ENCODE results near the gene DAB2. TPM values are rescaled to one million over a fixed set of nuclear protein-coding genes. Genes with fewer than 3 reads are reported as not detected.
"Not testable (repeated sequence)": the region's sequence is repeated elsewhere in the genome, so short reads cannot be mapped to it uniquely, and the experiment has no call there.

The DAB2 gene
- total RNA-seq, 2 donors from 2014 or later, result 1.9 to 37.2 TPM

GRCh38 chr5:39356263-39356662 lies 68.5 kb downstream of the DAB2 start:
- no peak for ATAC-seq
- H3K9me3 ChIP-seq (ENCODE audit: control insufficient read depth, low read length, poor library complexity, severe bottlenecking), result no peaks in the 10 kb centered on the region
- DNase-seq, result no peak
- Mint-ChIP-seq H3K4me3 (no peak overlapping the region), H3K36me3 (ENCODE audit: low read depth) (no peaks in the 10 kb centered on the region), H3K27me3 (no peaks in the 10 kb centered on the region), H3K27ac (no peak overlapping the region), H3K4me1 (peaks cover 2% of the 10 kb centered on the region)

- peaks cover under 1% of the 10 kb centered on the region for H3K4me1 Mint-ChIP-seq
- no peak overlapping the region for H3K27ac Mint-ChIP-seq
- no peaks in the 10 kb centered on the region for H3K27me3 Mint-ChIP-seq
- H3K36me3 Mint-ChIP-seq (ENCODE audit: low read depth), result no peaks in the 10 kb centered on the region
- no peaks in the 10 kb centered on the region for H3K9me3 ChIP-seq (ENCODE audit: control insufficient read depth, low read length, poor library complexity, severe bottlenecking)
- H3K4me3 Mint-ChIP-seq, result no peak overlapping the region
- DNase-seq, result no peak
- ATAC-seq, result no peak
Observed at GRCh38 chr5:39355324-39355723, 69.5 kb downstream of the DAB2 start.

GRCh38 chr5:39353717-39354399 lies 70.9 kb downstream of the DAB2 start:
- no peak overlapping the region for H3K4me3 Mint-ChIP-seq

GRCh38 chr5:39352951-39353350 lies 71.8 kb downstream of the DAB2 start:
- H3K9me3 ChIP-seq (ENCODE audit: control insufficient read depth, low read length, poor library complexity, severe bottlenecking), result no peaks in the 10 kb centered on the region
- DNase-seq (no peak), ATAC-seq (no peak)
- H3K4me3 Mint-ChIP-seq, result no peak overlapping the region
- no peaks in the 10 kb centered on the region for H3K4me1 Mint-ChIP-seq
- H3K27me3 Mint-ChIP-seq, result no peaks in the 10 kb centered on the region
- no peak overlapping the region for H3K27ac Mint-ChIP-seq
- H3K36me3 Mint-ChIP-seq (ENCODE audit: low read depth), result no peaks in the 10 kb centered on the region

More at GRCh38 chr5:39353717-39354399, 70.9 kb downstream of the DAB2 start:
- H3K9me3 ChIP-seq (ENCODE audit: control insufficient read depth, low read length, poor library complexity, severe bottlenecking), result no peaks in the 10 kb centered on the region
- Mint-ChIP-seq H3K36me3 (ENCODE audit: low read depth) (no peaks in the 10 kb centered on the region), H3K27me3 (no peaks in the 10 kb centered on the region), H3K27ac (no peak overlapping the region), H3K4me1 (no peaks in the 10 kb centered on the region)
- DNase-seq, result no peak
- no peak for ATAC-seq

GRCh38 chr5:39352170-39352569 lies 72.6 kb downstream of the DAB2 start:
- ATAC-seq, result no peak

GRCh38 chr5:39349484-39349883 lies 75.3 kb downstream of the DAB2 start:
- no peak for DNase-seq
- Mint-ChIP-seq H3K4me1 (no peaks in the 10 kb centered on the region), H3K4me3 (no peak overlapping the region), H3K36me3 (ENCODE audit: low read depth) (peaks cover 2% of the 10 kb centered on the region), H3K27ac (no peak overlapping the region), H3K27me3 (no peaks in the 10 kb centered on the region)
- no peak for ATAC-seq
- H3K9me3 ChIP-seq (ENCODE audit: control insufficient read depth, low read length, poor library complexity, severe bottlenecking), result no peaks in the 10 kb centered on the region

More at GRCh38 chr5:39352170-39352569, 72.6 kb downstream of the DAB2 start:
- Mint-ChIP-seq H3K27ac (no peak overlapping the region), H3K27me3 (no peaks in the 10 kb centered on the region), H3K4me1 (no peaks in the 10 kb centered on the region), H3K4me3 (no peak overlapping the region), H3K36me3 (ENCODE audit: low read depth) (no peaks in the 10 kb centered on the region)
- no peak for DNase-seq
- no peaks in the 10 kb centered on the region for H3K9me3 ChIP-seq (ENCODE audit: control insufficient read depth, low read length, poor library complexity, severe bottlenecking)

GRCh38 chr5:39342460-39342859 lies 82.3 kb downstream of the DAB2 start:
- DNase-seq, result no peak
- Mint-ChIP-seq H3K36me3 (ENCODE audit: low read depth) (peaks cover 2% of the 10 kb centered on the region), H3K4me3 (no peak overlapping the region), H3K27ac (no peak overlapping the region), H3K27me3 (peaks cover 25% of the 10 kb centered on the region), H3K4me1 (no peaks in the 10 kb centered on the region)
- no peaks in the 10 kb centered on the region for H3K9me3 ChIP-seq (ENCODE audit: control insufficient read depth, low read length, poor library complexity, severe bottlenecking)
- ATAC-seq, result no peak

GRCh38 chr5:39341896-39342295 lies 82.9 kb downstream of the DAB2 start:
- Mint-ChIP-seq H3K4me1 (no peaks in the 10 kb centered on the region), H3K27ac (no peak overlapping the region)
- no peaks in the 10 kb centered on the region for H3K9me3 ChIP-seq (ENCODE audit: control insufficient read depth, low read length, poor library complexity, severe bottlenecking)

GRCh38 chr5:39340506-39340905 lies 84.3 kb downstream of the DAB2 start:
- DNase-seq, result no peak
- no peak overlapping the region for H3K27ac Mint-ChIP-seq
- no peaks in the 10 kb centered on the region for H3K9me3 ChIP-seq (ENCODE audit: control insufficient read depth, low read length, poor library complexity, severe bottlenecking)
- peaks cover 26% of the 10 kb centered on the region for H3K27me3 Mint-ChIP-seq
- H3K4me3 Mint-ChIP-seq, result no peak overlapping the region
- no peaks in the 10 kb centered on the region for H3K4me1 Mint-ChIP-seq
- peaks cover 1% of the 10 kb centered on the region for H3K36me3 Mint-ChIP-seq (ENCODE audit: low read depth)
- no peak for ATAC-seq

More at GRCh38 chr5:39341896-39342295, 82.9 kb downstream of the DAB2 start:
- DNase-seq (no peak), ATAC-seq (no peak)
- H3K36me3 Mint-ChIP-seq (ENCODE audit: low read depth), result peaks cover 2% of the 10 kb centered on the region
- no peak overlapping the region for H3K4me3 Mint-ChIP-seq
- peaks cover 25% of the 10 kb centered on the region for H3K27me3 Mint-ChIP-seq

- Mint-ChIP-seq H3K36me3 (ENCODE audit: low read depth) (no peaks in the 10 kb centered on the region), H3K4me3 (no peak overlapping the region), H3K27ac (no peak overlapping the region), H3K27me3 (peaks cover 26% of the 10 kb centered on the region), H3K4me1 (no peaks in the 10 kb centered on the region)
- H3K9me3 ChIP-seq (ENCODE audit: control insufficient read depth, low read length, poor library complexity, severe bottlenecking), result no peaks in the 10 kb centered on the region
- no peak for ATAC-seq
- no peak for DNase-seq
Observed at GRCh38 chr5:39337252-39337915, 87.4 kb downstream of the DAB2 start.

- H3K36me3 Mint-ChIP-seq (ENCODE audit: low read depth); H3K27ac Mint-ChIP-seq; H3K4me1 Mint-ChIP-seq; H3K27me3 Mint-ChIP-seq; H3K4me3 Mint-ChIP-seq; DNase-seq; H3K9me3 ChIP-seq (ENCODE audit: control insufficient read depth, low read length, poor library complexity, severe bottlenecking); ATAC-seq: not testable (repeated sequence)
Observed at GRCh38 chr5:39334296-39334695, 90.5 kb downstream of the DAB2 start.

GRCh38 chr5:39333104-39333503 lies 91.7 kb downstream of the DAB2 start:
- H3K9me3 ChIP-seq (ENCODE audit: control insufficient read depth, low read length, poor library complexity, severe bottlenecking), result no peaks in the 10 kb centered on the region
- no peak for ATAC-seq
- Mint-ChIP-seq H3K27me3 (peaks cover 7% of the 10 kb centered on the region), H3K36me3 (ENCODE audit: low read depth) (no peaks in the 10 kb centered on the region), H3K4me3 (no peak overlapping the region), H3K27ac (no peak overlapping the region), H3K4me1 (no peaks in the 10 kb centered on the region)
- no peak for DNase-seq

GRCh38 chr5:39331861-39332381 lies 92.9 kb downstream of the DAB2 start:
- DNase-seq (no peak), ATAC-seq (no peak)
- Mint-ChIP-seq H3K27ac (no peak overlapping the region), H3K4me1 (no peaks in the 10 kb centered on the region), H3K27me3 (peaks cover 7% of the 10 kb centered on the region), H3K36me3 (ENCODE audit: low read depth) (no peaks in the 10 kb centered on the region), H3K4me3 (no peak overlapping the region)
- H3K9me3 ChIP-seq (ENCODE audit: control insufficient read depth, low read length, poor library complexity, severe bottlenecking), result no peaks in the 10 kb centered on the region

GRCh38 chr5:39328731-39329130 lies 96.0 kb downstream of the DAB2 start:
- no peaks in the 10 kb centered on the region for H3K9me3 ChIP-seq (ENCODE audit: control insufficient read depth, low read length, poor library complexity, severe bottlenecking)
- no peak overlapping the region for H3K4me3 Mint-ChIP-seq
- no peaks in the 10 kb centered on the region for H3K4me1 Mint-ChIP-seq
- DNase-seq (no peak), ATAC-seq (no peak)
- H3K27me3 Mint-ChIP-seq, result no peaks in the 10 kb centered on the region
- H3K27ac Mint-ChIP-seq, result no peak overlapping the region
- H3K36me3 Mint-ChIP-seq (ENCODE audit: low read depth), result no peaks in the 10 kb centered on the region

Data from T-helper 17 cell (primary cell).